Measurements from ENCODE around the gene SLC22A31. TPM values are rescaled to one million over a fixed set of nuclear protein-coding genes. Genes with fewer than 3 reads are reported as not detected.

The SLC22A31 gene
- total RNA-seq, 2 experiments from 2014 or later = not detected

DNA sequence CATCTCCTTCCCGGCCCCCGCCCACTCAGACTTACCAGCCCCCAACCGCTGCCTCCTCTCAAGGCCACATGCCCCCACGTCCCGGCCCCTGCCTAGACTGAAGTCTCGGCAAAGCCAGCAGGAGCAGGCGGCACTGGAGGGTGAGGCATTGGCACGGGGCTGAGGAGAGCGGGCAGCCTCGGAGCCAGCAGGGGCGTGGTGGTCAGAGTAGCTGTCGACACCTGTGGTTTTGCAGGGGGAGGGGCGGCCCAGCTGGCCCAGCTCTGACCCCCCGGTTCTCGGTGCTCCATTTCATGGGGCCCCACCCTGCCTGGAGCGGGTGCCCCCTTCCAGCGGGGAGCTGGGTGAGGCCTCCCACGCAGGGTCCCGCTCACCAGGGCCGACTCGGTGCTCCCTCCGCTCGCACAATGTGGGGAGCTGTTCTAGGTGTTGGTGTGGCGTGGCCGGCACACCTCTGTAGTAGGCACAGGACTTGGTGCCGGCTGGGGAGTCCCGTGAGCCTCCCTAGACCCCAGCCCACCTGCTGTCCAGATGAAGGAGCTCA lies 24.1 kb downstream of the SLC22A31 start:
- Histone ChIP-seq H3K27ac (ENCODE audit: low read depth, low read length, poor library complexity, severe bottlenecking) (no peak overlapping the region), H3K4me1 (ENCODE audit: insufficient read depth, low read length, poor library complexity, severe bottlenecking) (peaks cover 4% of the 10 kb centered on the region), H3K9me3 (ENCODE audit: low read length) (no peaks in the 10 kb centered on the region), H3K4me3 (ENCODE audit: low read depth, low read length, poor library complexity, severe bottlenecking) (no peak overlapping the region), H3K9me2 (ENCODE audit: insufficient read depth, low read length) (no peaks in the 10 kb centered on the region), H2AFZ (ENCODE audit: low read length) (no peak overlapping the region), H3K79me2 (ENCODE audit: insufficient read depth, low read depth, low read length) (no peaks in the 10 kb centered on the region), H3K36me3 (ENCODE audit: insufficient read depth, low read length) (no peaks in the 10 kb centered on the region), H3K4me2 (ENCODE audit: low read length) (no peak overlapping the region), H4K20me1 (ENCODE audit: insufficient read depth, low read length) (no peaks in the 10 kb centered on the region)
- no peak for DNase-seq (ENCODE audit: low spot score)
- no TSS peak for BruUV-seq (replicated peaks)
- intact Hi-C loops (cut with micrococcal nuclease; ENCODE audit: unreplicated experiment) = no loop called here
- ChIA-PET CTCF (ENCODE audit: unreplicated experiment) (no interaction called here), POLR2A (no interaction called here)
- no peak for TF ChIP-seq EZH2phosphoT487 (IDR thresholded peaks at IDR 0.05; ENCODE audit: borderline replicate concordance, low read depth, low read length)
- TF ChIP-seq, protein P1, sequence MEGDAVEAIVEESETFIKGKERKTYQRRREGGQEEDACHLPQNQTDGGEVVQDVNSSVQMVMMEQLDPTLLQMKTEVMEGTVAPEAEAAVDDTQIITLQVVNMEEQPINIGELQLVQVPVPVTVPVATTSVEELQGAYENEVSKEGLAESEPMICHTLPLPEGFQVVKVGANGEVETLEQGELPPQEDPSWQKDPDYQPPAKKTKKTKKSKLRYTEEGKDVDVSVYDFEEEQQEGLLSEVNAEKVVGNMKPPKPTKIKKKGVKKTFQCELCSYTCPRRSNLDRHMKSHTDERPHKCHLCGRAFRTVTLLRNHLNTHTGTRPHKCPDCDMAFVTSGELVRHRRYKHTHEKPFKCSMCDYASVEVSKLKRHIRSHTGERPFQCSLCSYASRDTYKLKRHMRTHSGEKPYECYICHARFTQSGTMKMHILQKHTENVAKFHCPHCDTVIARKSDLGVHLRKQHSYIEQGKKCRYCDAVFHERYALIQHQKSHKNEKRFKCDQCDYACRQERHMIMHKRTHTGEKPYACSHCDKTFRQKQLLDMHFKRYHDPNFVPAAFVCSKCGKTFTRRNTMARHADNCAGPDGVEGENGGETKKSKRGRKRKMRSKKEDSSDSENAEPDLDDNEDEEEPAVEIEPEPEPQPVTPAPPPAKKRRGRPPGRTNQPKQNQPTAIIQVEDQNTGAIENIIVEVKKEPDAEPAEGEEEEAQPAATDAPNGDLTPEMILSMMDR (conservative IDR thresholded peaks at IDR 0.05; ENCODE audit: low read length) = no peak

GRCh38 chr16:89175280-89176146 lies 24.8 kb downstream of the SLC22A31 start:
- H3K4me3 ChIP-seq (ENCODE audit: low read depth, low read length, poor library complexity, severe bottlenecking) = no peak overlapping the region
- no peaks in the 10 kb centered on the region for H3K9me3 ChIP-seq (ENCODE audit: low read length)
- no peaks in the 10 kb centered on the region for H3K79me2 ChIP-seq (ENCODE audit: insufficient read depth, low read depth, low read length)
- H3K36me3 ChIP-seq (ENCODE audit: insufficient read depth, low read length) = no peaks in the 10 kb centered on the region
- no peak overlapping the region for H2AFZ ChIP-seq (ENCODE audit: low read length)
- intact Hi-C loops (cut with micrococcal nuclease; ENCODE audit: unreplicated experiment) = no loop called here
- TF ChIP-seq, protein P1 (conservative IDR thresholded peaks at IDR 0.05; ENCODE audit: low read length) = no peak
- TF ChIP-seq EZH2phosphoT487 (IDR thresholded peaks at IDR 0.05; ENCODE audit: borderline replicate concordance, low read depth, low read length) = no peak
- CTCF ChIA-PET (ENCODE audit: unreplicated experiment) = interaction anchor here (0.6 kb wide), 1 partner anchor 17 kb away, joined by 5 read pairs; no protein-coding TSS in a partner anchor
- no peaks in the 10 kb centered on the region for H4K20me1 ChIP-seq (ENCODE audit: insufficient read depth, low read length)
- H3K27ac ChIP-seq (ENCODE audit: low read depth, low read length, poor library complexity, severe bottlenecking) = no peak overlapping the region
- H3K9me2 ChIP-seq (ENCODE audit: insufficient read depth, low read length) = no peaks in the 10 kb centered on the region
- peaks cover 10% of the 10 kb centered on the region for H3K4me1 ChIP-seq (ENCODE audit: insufficient read depth, low read length, poor library complexity, severe bottlenecking)
- no peak overlapping the region for H3K4me2 ChIP-seq (ENCODE audit: low read length)
- POLR2A ChIA-PET = no interaction called here
- BruUV-seq (replicated peaks) = no TSS peak
- DNase-seq (ENCODE audit: low spot score) = no peak

GRCh38 chr16:89174877-89175276 lies 25.5 kb downstream of the SLC22A31 start:
- no TSS peak for BruUV-seq (replicated peaks)
- H3K4me3 ChIP-seq (ENCODE audit: low read depth, low read length, poor library complexity, severe bottlenecking) = no peak overlapping the region
- H3K9me2 ChIP-seq (ENCODE audit: insufficient read depth, low read length) = no peaks in the 10 kb centered on the region
- no peak for DNase-seq (ENCODE audit: low spot score)
- no peak overlapping the region for H3K4me2 ChIP-seq (ENCODE audit: low read length)
- no peaks in the 10 kb centered on the region for H3K79me2 ChIP-seq (ENCODE audit: insufficient read depth, low read depth, low read length)
- peaks cover 15% of the 10 kb centered on the region for H3K4me1 ChIP-seq (ENCODE audit: insufficient read depth, low read length, poor library complexity, severe bottlenecking)
- ChIA-PET POLR2A (no interaction called here), CTCF (ENCODE audit: unreplicated experiment) (interaction anchor here (0.6 kb wide), 1 partner anchor 18 kb away, joined by 5 read pairs; no protein-coding TSS in a partner anchor)
- no peaks in the 10 kb centered on the region for H3K36me3 ChIP-seq (ENCODE audit: insufficient read depth, low read length)
- H2AFZ ChIP-seq (ENCODE audit: low read length) = no peak overlapping the region
- no peak overlapping the region for H3K27ac ChIP-seq (ENCODE audit: low read depth, low read length, poor library complexity, severe bottlenecking)
- no peaks in the 10 kb centered on the region for H3K9me3 ChIP-seq (ENCODE audit: low read length)
- intact Hi-C loops (cut with micrococcal nuclease; ENCODE audit: unreplicated experiment) = loop anchor here (5.0 kb wide), 1 partner anchor 438 kb away; no protein-coding TSS in a partner anchor
- TF ChIP-seq EZH2phosphoT487 (IDR thresholded peaks at IDR 0.05; ENCODE audit: borderline replicate concordance, low read depth, low read length) = no peak
- TF ChIP-seq, protein P1 (conservative IDR thresholded peaks at IDR 0.05; ENCODE audit: low read length) = no peak
- H4K20me1 ChIP-seq (ENCODE audit: insufficient read depth, low read length) = no peaks in the 10 kb centered on the region
